ENCODE measurements around the gene OPCML. TPM values are rescaled to one million over a fixed set of nuclear protein-coding genes. Genes with fewer than 3 reads are reported as not detected.

OPCML gene
- polyA plus RNA-seq, 1 donor from 2014 or later, result 11.6 TPM

- Histone ChIP-seq H2AFZ (ENCODE audit: low read depth, low read length) (no peak overlapping the region), H3K9ac (ENCODE audit: low read length) (no peak overlapping the region), H4K20me1 (ENCODE audit: insufficient read depth) (no peaks in the 10 kb centered on the region), H3K9me3 (ENCODE audit: low read length) (no peaks in the 10 kb centered on the region), H3K27me3 (ENCODE audit: insufficient read depth, low read depth, low read length) (no peaks in the 10 kb centered on the region), H3K79me2 (replicated peaks; ENCODE audit: insufficient read depth, low read length) (no peaks in the 10 kb centered on the region), H3K27ac (ENCODE audit: low read length) (no peak overlapping the region), H3F3A (ENCODE audit: insufficient read depth, low read length, poor library complexity, severe bottlenecking) (no peaks in the 10 kb centered on the region), H3K36me3 (ENCODE audit: insufficient read depth, low read length) (no peaks in the 10 kb centered on the region), H3K4me3 (ENCODE audit: low read length) (no peak overlapping the region), H3K4me2 (ENCODE audit: low read length) (no peak overlapping the region), H3K9me2 (ENCODE audit: insufficient read depth, low read length) (no peaks in the 10 kb centered on the region)
- TF ChIP-seq, protein P1, sequence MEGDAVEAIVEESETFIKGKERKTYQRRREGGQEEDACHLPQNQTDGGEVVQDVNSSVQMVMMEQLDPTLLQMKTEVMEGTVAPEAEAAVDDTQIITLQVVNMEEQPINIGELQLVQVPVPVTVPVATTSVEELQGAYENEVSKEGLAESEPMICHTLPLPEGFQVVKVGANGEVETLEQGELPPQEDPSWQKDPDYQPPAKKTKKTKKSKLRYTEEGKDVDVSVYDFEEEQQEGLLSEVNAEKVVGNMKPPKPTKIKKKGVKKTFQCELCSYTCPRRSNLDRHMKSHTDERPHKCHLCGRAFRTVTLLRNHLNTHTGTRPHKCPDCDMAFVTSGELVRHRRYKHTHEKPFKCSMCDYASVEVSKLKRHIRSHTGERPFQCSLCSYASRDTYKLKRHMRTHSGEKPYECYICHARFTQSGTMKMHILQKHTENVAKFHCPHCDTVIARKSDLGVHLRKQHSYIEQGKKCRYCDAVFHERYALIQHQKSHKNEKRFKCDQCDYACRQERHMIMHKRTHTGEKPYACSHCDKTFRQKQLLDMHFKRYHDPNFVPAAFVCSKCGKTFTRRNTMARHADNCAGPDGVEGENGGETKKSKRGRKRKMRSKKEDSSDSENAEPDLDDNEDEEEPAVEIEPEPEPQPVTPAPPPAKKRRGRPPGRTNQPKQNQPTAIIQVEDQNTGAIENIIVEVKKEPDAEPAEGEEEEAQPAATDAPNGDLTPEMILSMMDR (IDR thresholded peaks at IDR 0.05; ENCODE audit: poor library complexity, severe bottlenecking), result no peak
- TF ChIP-seq EP300 (conservative IDR thresholded peaks at IDR 0.05; ENCODE audit: poor library complexity, severe bottlenecking) (no peak), EZH2 (IDR thresholded peaks at IDR 0.05; ENCODE audit: borderline replicate concordance, insufficient read depth, low read length, poor library complexity, severe bottlenecking) (no peak), RAD21 (conservative IDR thresholded peaks at IDR 0.05) (no peak), SMC3 (conservative IDR thresholded peaks at IDR 0.05; ENCODE audit: poor library complexity) (no peak), REST (IDR thresholded peaks at IDR 0.05; ENCODE audit: borderline replicate concordance) (no peak), MXI1 (conservative IDR thresholded peaks at IDR 0.05; ENCODE audit: poor library complexity, severe bottlenecking) (no peak), POLR2AphosphoS5 (IDR thresholded peaks at IDR 0.05) (no peak), TAF1 (IDR thresholded peaks at IDR 0.05; ENCODE audit: low read depth) (no peak)
Observed at GRCh38 chr11:132520199-132520598, 1012.1 kb downstream of the OPCML start.

DNA sequence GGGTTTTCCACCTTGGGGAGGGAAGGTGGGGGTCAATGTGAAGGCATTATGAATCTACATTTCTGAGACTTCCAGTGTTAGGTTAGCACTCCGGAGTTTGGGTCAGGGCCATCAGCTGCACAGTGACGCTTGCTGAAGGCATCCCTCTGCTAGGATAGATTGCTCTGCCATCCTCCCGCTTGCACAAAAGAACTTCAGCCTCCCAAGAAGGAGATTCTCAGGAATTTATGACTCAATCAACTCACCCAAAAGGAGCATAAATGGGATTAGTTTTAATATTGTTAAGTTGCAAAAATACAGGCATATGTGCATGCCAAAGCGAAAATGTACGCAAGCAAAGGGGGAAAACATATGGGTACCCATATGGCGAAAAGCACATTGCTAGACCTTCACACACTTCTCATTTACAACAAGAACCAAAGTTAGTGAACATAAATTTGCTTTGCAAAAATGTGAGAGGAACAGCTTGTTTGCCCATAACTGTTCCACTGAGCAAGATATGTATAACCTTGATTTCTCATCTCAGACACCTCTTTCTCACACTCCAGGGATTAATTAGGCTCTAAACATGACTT, 1013.0 kb downstream of the OPCML start:
- TF ChIP-seq EP300 (conservative IDR thresholded peaks at IDR 0.05; ENCODE audit: poor library complexity, severe bottlenecking) (no peak), EZH2 (IDR thresholded peaks at IDR 0.05; ENCODE audit: borderline replicate concordance, insufficient read depth, low read length, poor library complexity, severe bottlenecking) (no peak)
- no peaks in the 10 kb centered on the region for H4K20me1 ChIP-seq (ENCODE audit: insufficient read depth)
- H3K4me3 ChIP-seq (ENCODE audit: low read length), result no peak overlapping the region
- H3K79me2 ChIP-seq (replicated peaks; ENCODE audit: insufficient read depth, low read length), result no peaks in the 10 kb centered on the region
- no peaks in the 10 kb centered on the region for H3K36me3 ChIP-seq (ENCODE audit: insufficient read depth, low read length)
- H3K9me2 ChIP-seq (ENCODE audit: insufficient read depth, low read length), result no peaks in the 10 kb centered on the region
- no peak overlapping the region for H2AFZ ChIP-seq (ENCODE audit: low read depth, low read length)
- no peaks in the 10 kb centered on the region for H3F3A ChIP-seq (ENCODE audit: insufficient read depth, low read length, poor library complexity, severe bottlenecking)
- H3K4me2 ChIP-seq (ENCODE audit: low read length), result no peak overlapping the region
- no peak overlapping the region for H3K27ac ChIP-seq (ENCODE audit: low read length)
- no peaks in the 10 kb centered on the region for H3K9me3 ChIP-seq (ENCODE audit: low read length)
- no peak overlapping the region for H3K9ac ChIP-seq (ENCODE audit: low read length)
- no peaks in the 10 kb centered on the region for H3K27me3 ChIP-seq (ENCODE audit: insufficient read depth, low read depth, low read length)
